Gastroesophageal sphincter (tissue), 4 donors: ENCODE results near the gene ACOXL. TPM values are rescaled to one million over a fixed set of nuclear protein-coding genes. Genes with fewer than 3 reads are reported as not detected.

ENCODE experiments used
- ATAC-seq: fragments of 150-250 bp; one replicate; pipeline ENCODE4 v1.9.1; 2016; ENCODE audit warnings: mild to moderate bottlenecking, moderate library complexity
- H3K27ac ChIP-seq, 4 donors: fragments of 200-600 bp; sonication (generic) in 3 of 4; 1 replicate in 3 of 4; 2 replicates in 1 of 4; pipeline ENCODE4 v1.5.1; 2016 to 2019
- H3K27me3 ChIP-seq: fragments of 200-600 bp; sonication (generic); one replicate; pipeline ENCODE4 v1.5.1; 2019
- H3K36me3 ChIP-seq, 2 donors: fragments of 200-600 bp; sonication (generic); one replicate each; pipeline ENCODE4 v1.5.1; 2019; ENCODE audit warnings: control low read depth in 1 of 2
- H3K4me1 ChIP-seq, 3 donors: fragments of 200-600 bp; sonication (generic); 1 replicate in 2 of 3; 2 replicates in 1 of 3; pipeline ENCODE4 v1.5.1; 2016 to 2019; ENCODE audit warnings: control low read depth in 2 of 3
- H3K4me3 ChIP-seq, 2 donors: fragments of 200-600 bp; sonication (generic); one replicate each; pipeline ENCODE4 v1.5.1; 2019; ENCODE audit warnings: mild to moderate bottlenecking in 1 of 2, moderate library complexity in 1 of 2
- H3K9me3 ChIP-seq, 3 donors: fragments of 200-600 bp; sonication (generic); one replicate each; pipeline ENCODE4 v1.5.1; 2017 to 2019; ENCODE audit warnings: control low read depth in 2 of 3
- CTCF ChIP-seq, 4 experiments: fragments of 200-600 bp in 2 of 4; fragments of 450-650 bp in 2 of 4; sonication (generic) in 1 of 4; IDR thresholded peaks; one replicate each; pipeline ENCODE4 v1.5.1; 2017 to 2019; ENCODE audit warnings: antibody characterized with exemption in 4 of 4, mild to moderate bottlenecking in 2 of 4, moderate library complexity in 2 of 4
- EP300 ChIP-seq: sonication (generic); formaldehyde crosslinking; IDR thresholded peaks from one replicate; pipeline ENCODE4 v1.6.1; 2017; ENCODE audit warnings: antibody characterized with exemption, mild to moderate bottlenecking
- POLR2A ChIP-seq, 2 donors: fragments of 450-650 bp; IDR thresholded peaks; one replicate each; pipeline ENCODE4 v1.6.1; 2017; ENCODE audit warnings: antibody characterized with exemption in 2 of 2, mild to moderate bottlenecking in 2 of 2, moderate library complexity in 1 of 2
- POLR2AphosphoS5 ChIP-seq: sonication (generic); formaldehyde crosslinking; IDR thresholded peaks from one replicate; pipeline ENCODE4 v1.6.1; 2017; ENCODE audit warnings: antibody characterized with exemption
- WGBS, 2 donors: methylation state at CpG; one replicate each; pipeline ENCODE4 v1.1.5; 2018; ENCODE audit warnings: low coverage in 1 of 2; 5-methylcytosine and 5-hydroxymethylcytosine counted together
- total RNA-seq, 4 donors: library from RNA; depleted of rRNA; stranded (reverse); fragments of >200 nt; gene quantifications; one replicate each; pipeline ENCODE4 v1.1.0, GENCODE V29; 2016

ACOXL gene
- total RNA-seq, 4 donors from 2014 or later: not detected

GRCh38 chr2:110881908-110882307 is 149.5 kb downstream of the ACOXL start:
- H3K27me3 ChIP-seq: no peaks in the 10 kb centered on the region
- TF ChIP-seq CTCF (IDR thresholded peaks at IDR 0.05) (no peak), EP300 (no peak), POLR2AphosphoS5 (no peak), POLR2A (IDR thresholded peaks at IDR 0.05) (no peak)
- H3K4me1 ChIP-seq: no peaks in the 10 kb centered on the region
- H3K9me3 ChIP-seq: peaks cover 0 to 5% (median 0%) of the 10 kb centered on the region in 3 donors
- H3K4me3 ChIP-seq: no peak overlapping the region
- 92 to 96% methylated on average over 6 of the region's 6 CpGs for WGBS, 2 donors
- ATAC-seq: no peak
- no peak overlapping the region for H3K27ac ChIP-seq
- no peaks in the 10 kb centered on the region for H3K36me3 ChIP-seq

- no peaks in the 10 kb centered on the region for H3K27me3 ChIP-seq
- H3K36me3 ChIP-seq: no peaks in the 10 kb centered on the region
- no peaks in the 10 kb centered on the region for H3K9me3 ChIP-seq
- WGBS, 2 donors: 82 to 100% methylated on average over 1 of the region's 1 CpG
- H3K27ac ChIP-seq: no peak overlapping the region
- TF ChIP-seq POLR2AphosphoS5: no peak
- no peak for TF ChIP-seq POLR2A (IDR thresholded peaks at IDR 0.05)
- no peak for TF ChIP-seq EP300
- TF ChIP-seq CTCF (IDR thresholded peaks at IDR 0.05): no peak
- no peak for ATAC-seq
- no peaks in the 10 kb centered on the region for H3K4me1 ChIP-seq
- no peak overlapping the region for H3K4me3 ChIP-seq
Measured at GRCh38 chr2:110883406-110883805, 151.0 kb downstream of the ACOXL start.

- Histone ChIP-seq H3K27me3 (no peaks in the 10 kb centered on the region), H3K27ac (no peak overlapping the region), H3K9me3 (no peaks in the 10 kb centered on the region), H3K36me3 (no peaks in the 10 kb centered on the region), H3K4me3 (no peak overlapping the region), H3K4me1 (no peaks in the 10 kb centered on the region)
- ATAC-seq: no peak
- TF ChIP-seq POLR2AphosphoS5: no peak
- no peak for TF ChIP-seq EP300
- TF ChIP-seq POLR2A (IDR thresholded peaks at IDR 0.05): no peak
- TF ChIP-seq CTCF (IDR thresholded peaks at IDR 0.05): no peak
- WGBS, 2 donors: 88 to 90% methylated on average over 4 of the region's 4 CpGs
Measured at GRCh38 chr2:110885256-110885655, 152.9 kb downstream of the ACOXL start.

GRCh38 chr2:110886826-110887573 is 154.6 kb downstream of the ACOXL start:
- Histone ChIP-seq H3K36me3 (no peaks in the 10 kb centered on the region), H3K27ac (no peak overlapping the region), H3K4me1 (no peaks in the 10 kb centered on the region), H3K27me3 (no peaks in the 10 kb centered on the region), H3K9me3 (no peaks in the 10 kb centered on the region), H3K4me3 (no peak overlapping the region)
- TF ChIP-seq POLR2A (IDR thresholded peaks at IDR 0.05): no peak
- TF ChIP-seq CTCF (IDR thresholded peaks at IDR 0.05): no peak
- no peak for TF ChIP-seq EP300
- TF ChIP-seq POLR2AphosphoS5: no peak
- ATAC-seq: no peak
- 90 to 91% methylated on average over 7 to 8 of the region's 11 CpGs for WGBS, 2 donors

GRCh38 chr2:110888411-110888810 is 156.0 kb downstream of the ACOXL start:
- ATAC-seq: no peak
- WGBS, 2 donors: 91 to 100% methylated on average over 1 to 2 of the region's 2 CpGs
- no peaks in the 10 kb centered on the region for H3K27me3 ChIP-seq
- H3K36me3 ChIP-seq: no peaks in the 10 kb centered on the region
- H3K9me3 ChIP-seq: no peaks in the 10 kb centered on the region
- no peak overlapping the region for H3K27ac ChIP-seq
- H3K4me1 ChIP-seq: no peaks in the 10 kb centered on the region
- no peak overlapping the region for H3K4me3 ChIP-seq
- no peak for TF ChIP-seq POLR2AphosphoS5
- TF ChIP-seq CTCF (IDR thresholded peaks at IDR 0.05): no peak
- no peak for TF ChIP-seq POLR2A (IDR thresholded peaks at IDR 0.05)
- TF ChIP-seq EP300: no peak
